Ovary (tissue), 9 donors: ENCODE data around the gene MYT1. TPM values are rescaled to one million over a fixed set of nuclear protein-coding genes. Genes with fewer than 3 reads are reported as not detected.

Experiments
- DNase-seq, 5 donors: peaks; one replicate each; pipeline ENCODE4 v3.0.0-alpha.2; 2019 to 2020
- H3K27ac ChIP-seq, 2 donors: fragments of 200-600 bp; one replicate each; pipeline versions ENCODE4 v1.5.1 to v1.8.0; 2019 to 2022
- H3K27me3 ChIP-seq: fragments of 200-600 bp; one replicate; pipeline ENCODE4 v1.8.0; 2022
- H3K36me3 ChIP-seq: fragments of 200-600 bp; sonication (generic); one replicate; pipeline ENCODE4 v1.5.1; 2019
- H3K4me1 ChIP-seq: one replicate; pipeline ENCODE4 v1.8.1; 2013; ENCODE audit warnings: mild to moderate bottlenecking, moderate library complexity; ENCODE audit not compliant: insufficient read depth
- H3K4me3 ChIP-seq: fragments of 200-600 bp; sonication (generic); one replicate; pipeline ENCODE4 v1.5.1; 2017
- H3K9me3 ChIP-seq, 2 donors: fragments of 200-600 bp in 1 of 2; sonication (generic) in 1 of 2; one replicate each; pipeline versions ENCODE4 v1.5.1 to v1.8.1; 2013 to 2019; ENCODE audit warnings: mild to moderate bottlenecking in 1 of 2, moderate library complexity in 1 of 2
- EP300 ChIP-seq: sonication (generic); formaldehyde crosslinking; IDR thresholded peaks from one replicate; pipeline ENCODE4 v1.6.1; 2017; ENCODE audit warnings: antibody characterized with exemption
- POLR2A ChIP-seq: fragments of 450-650 bp; IDR thresholded peaks from one replicate; pipeline ENCODE4 v1.6.1; 2017; ENCODE audit warnings: antibody characterized with exemption, mild to moderate bottlenecking, moderate library complexity
- WGBS, 3 donors: extraction: QIAGEN DNeasy Blood & Tissue Kit in 1 of 3; methylation state at CpG; one replicate each; pipeline versions ENCODE4 v1.1.5 to v1.1.7; 2013 to 2017; 5-methylcytosine and 5-hydroxymethylcytosine counted together
- intact Hi-C, 4 donors: fragments of 100-400 bp; cut with DNase I; formaldehyde crosslinking; loops; one replicate each; pipeline versions ENCODE4 v1.11.0 to v1.15.1; 2022 to 2023
- polyA plus RNA-seq, 2 donors: library from polyadenylated mRNA; stranded (reverse); fragments of 200-250 nt in 1 of 2; fragments of 350-450 nt in 1 of 2; fragmentation: Illumina TruSeq in 1 of 2; extraction: RNeasy Lipid Tissue Mini Kit (QIAGEN cat#74804) in 1 of 2; gene quantifications; one replicate each; pipeline ENCODE4 v1.2.3, GENCODE V29; 2013 to 2014
- total RNA-seq, 7 donors: library from RNA; depleted of rRNA in 2 of 7; stranded (reverse); fragments of >200 nt in 2 of 7; fragmentation: NEBNext Ultra II Directional in 3 of 7; extraction: Animal tissue kit (Norgen Biotek cat#: 25700) in 3 of 7; gene quantifications; one replicate each; pipeline versions ENCODE4 v1.1.0 to v1.2.4, GENCODE V29; 2016 to 2023
- TF ChIP-seq, protein P1 (sequence below), 3 donors: fragments of 450-650 bp in 2 of 3; fragments of 200-600 bp in 1 of 3; IDR thresholded peaks; one replicate each; pipeline versions ENCODE4 v1.5.1 to v1.8.0; 2016 to 2022; ENCODE audit warnings: antibody characterized with exemption in 3 of 3, mild to moderate bottlenecking in 1 of 3
- donor health status: DM: no; HTN: no; CAD: no; lungs with moderate emphysema.
- donor health status: DM: no; HTN: no; CAD: no.
- donor health status: Bipolar disorder and iron deficiency.
- donor health status: DM: yes; HTN: yes; CAD: no.
- donor health status: DM: no; HTN: no; CAD: no.
- donor health status: DM: yes; HTN: yes; CAD: no.

Gene MYT1
- total and polyA plus RNA-seq, 9 donors = 0.05 to 0.25 (median 0.13) TPM; not detected in 1

GRCh38 chr20:64206614-64207013 is 42.4 kb downstream of the MYT1 start:
- Histone ChIP-seq H3K27ac (no peak overlapping the region), H3K9me3 (no peaks in the 10 kb centered on the region), H3K4me1 (no peaks in the 10 kb centered on the region), H3K27me3 (no peaks in the 10 kb centered on the region), H3K4me3 (no peak overlapping the region), H3K36me3 (no peaks in the 10 kb centered on the region)
- TF ChIP-seq POLR2A = no peak
- TF ChIP-seq, protein P1, sequence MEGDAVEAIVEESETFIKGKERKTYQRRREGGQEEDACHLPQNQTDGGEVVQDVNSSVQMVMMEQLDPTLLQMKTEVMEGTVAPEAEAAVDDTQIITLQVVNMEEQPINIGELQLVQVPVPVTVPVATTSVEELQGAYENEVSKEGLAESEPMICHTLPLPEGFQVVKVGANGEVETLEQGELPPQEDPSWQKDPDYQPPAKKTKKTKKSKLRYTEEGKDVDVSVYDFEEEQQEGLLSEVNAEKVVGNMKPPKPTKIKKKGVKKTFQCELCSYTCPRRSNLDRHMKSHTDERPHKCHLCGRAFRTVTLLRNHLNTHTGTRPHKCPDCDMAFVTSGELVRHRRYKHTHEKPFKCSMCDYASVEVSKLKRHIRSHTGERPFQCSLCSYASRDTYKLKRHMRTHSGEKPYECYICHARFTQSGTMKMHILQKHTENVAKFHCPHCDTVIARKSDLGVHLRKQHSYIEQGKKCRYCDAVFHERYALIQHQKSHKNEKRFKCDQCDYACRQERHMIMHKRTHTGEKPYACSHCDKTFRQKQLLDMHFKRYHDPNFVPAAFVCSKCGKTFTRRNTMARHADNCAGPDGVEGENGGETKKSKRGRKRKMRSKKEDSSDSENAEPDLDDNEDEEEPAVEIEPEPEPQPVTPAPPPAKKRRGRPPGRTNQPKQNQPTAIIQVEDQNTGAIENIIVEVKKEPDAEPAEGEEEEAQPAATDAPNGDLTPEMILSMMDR (IDR thresholded peaks at IDR 0.05) = no peak
- TF ChIP-seq EP300 = no peak
- intact Hi-C loops = no loop called here
- WGBS, 3 donors = 86 to 87% (median 87%) methylated on average over 8 of the region's 8 CpGs
- no peak for DNase-seq

DNA sequence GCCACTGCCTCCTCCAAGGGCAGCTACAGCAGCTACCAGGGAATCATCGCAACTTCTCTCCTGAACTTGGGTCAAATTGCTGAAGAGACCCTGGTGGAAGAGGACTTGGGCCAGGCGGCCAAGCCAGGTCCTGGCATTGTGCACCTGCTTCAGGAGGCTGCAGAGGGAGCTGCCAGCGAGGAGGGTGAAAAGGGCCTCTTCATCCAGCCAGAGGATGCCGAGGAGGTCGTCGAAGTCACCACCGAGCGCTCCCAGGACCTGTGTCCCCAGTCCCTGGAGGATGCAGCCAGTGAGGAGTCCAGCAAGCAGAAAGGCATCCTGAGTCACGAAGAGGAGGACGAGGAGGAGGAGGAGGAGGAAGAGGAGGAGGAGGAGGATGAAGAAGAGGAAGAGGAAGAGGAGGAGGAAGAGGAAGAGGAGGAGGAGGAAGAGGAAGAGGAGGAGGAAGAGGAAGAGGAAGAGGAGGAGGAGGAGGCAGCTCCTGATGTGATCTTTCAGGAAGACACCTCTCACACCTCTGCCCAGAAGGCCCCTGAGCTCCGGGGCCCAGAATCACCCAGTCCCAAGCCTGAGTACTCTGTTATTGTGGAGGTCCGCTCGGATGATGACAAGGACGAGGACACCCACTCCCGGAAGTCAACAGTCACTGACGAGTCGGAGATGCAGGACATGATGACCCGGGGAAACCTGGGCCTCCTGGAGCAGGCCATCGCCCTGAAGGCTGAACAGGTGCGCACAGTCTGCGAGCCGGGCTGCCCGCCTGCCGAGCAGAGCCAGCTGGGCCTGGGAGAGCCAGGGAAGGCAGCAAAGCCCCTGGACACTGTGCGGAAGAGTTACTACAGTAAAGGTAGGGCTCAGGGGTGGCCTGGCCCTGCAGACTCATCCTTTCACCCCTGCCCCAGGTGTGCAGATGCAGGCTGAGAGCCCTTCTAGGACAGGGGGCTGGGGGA is 43.7 kb downstream of the MYT1 start:
- WGBS, 3 donors = 87 to 93% (median 88%) methylated on average over 23 to 25 of the region's 25 CpGs
- H3K27me3 ChIP-seq = no peaks in the 10 kb centered on the region
- no peaks in the 10 kb centered on the region for H3K9me3 ChIP-seq
- TF ChIP-seq POLR2A (no peak), EP300 (no peak)
- TF ChIP-seq, protein P1 (IDR thresholded peaks at IDR 0.05) = no peak
- no peak overlapping the region for H3K4me3 ChIP-seq
- H3K4me1 ChIP-seq = peaks cover 6% of the 10 kb centered on the region
- H3K27ac ChIP-seq = no peak overlapping the region
- intact Hi-C loops = no loop called here
- no peaks in the 10 kb centered on the region for H3K36me3 ChIP-seq
- DNase-seq = no peak

GRCh38 chr20:64209148-64209547 is 44.9 kb downstream of the MYT1 start:
- H3K27ac ChIP-seq = no peak overlapping the region
- H3K27me3 ChIP-seq = no peaks in the 10 kb centered on the region
- TF ChIP-seq, protein P1 (IDR thresholded peaks at IDR 0.05) = no peak
- no peak for TF ChIP-seq POLR2A
- no peak for TF ChIP-seq EP300
- no peak for DNase-seq
- intact Hi-C loops = no loop called here
- no peaks in the 10 kb centered on the region for H3K9me3 ChIP-seq
- 84 to 90% (median 87%) methylated on average over 7 of the region's 7 CpGs for WGBS, 3 donors
- no peak overlapping the region for H3K4me3 ChIP-seq
- H3K36me3 ChIP-seq = no peaks in the 10 kb centered on the region
- H3K4me1 ChIP-seq = peaks cover 14% of the 10 kb centered on the region

GRCh38 chr20:64210656-64211369 is 46.6 kb downstream of the MYT1 start:
- H3K9me3 ChIP-seq = no peaks in the 10 kb centered on the region
- intact Hi-C loops = no loop called here
- peak in 3 of 5 donors; percentile 46 to 54 (median 52) for DNase-seq
- 55 to 69% (median 67%) methylated on average over 15 of the region's 15 CpGs for WGBS, 3 donors
- H3K4me3 ChIP-seq = no peak overlapping the region
- no peaks in the 10 kb centered on the region for H3K27me3 ChIP-seq
- TF ChIP-seq, protein P1 (IDR thresholded peaks at IDR 0.05) = no peak
- TF ChIP-seq POLR2A = no peak
- no peak for TF ChIP-seq EP300
- peaks cover 14% of the 10 kb centered on the region for H3K4me1 ChIP-seq
- peak overlapping the region in 1 of 2 donors; percentile 45 for H3K27ac ChIP-seq
- H3K36me3 ChIP-seq = no peaks in the 10 kb centered on the region
